HepG2 (cell line): ENCODE results near the gene CAPN9. TPM values are rescaled to one million over a fixed set of nuclear protein-coding genes. Genes with fewer than 3 reads are reported as not detected.

Experiments used
- AGO1 ChIP-seq: fragments of 200-400 bp; formaldehyde crosslinking; IDR thresholded peaks from 2 replicates; pipeline ENCODE4 v1.6.1; 2017; ENCODE audit warnings: mild to moderate bottlenecking, low read depth, low read length, moderate library complexity; ENCODE audit not compliant: poor library complexity, severe bottlenecking
- ATAD3A ChIP-seq: sonication (generic); formaldehyde crosslinking; IDR thresholded peaks from 2 replicates; pipeline ENCODE4 v1.4.0; 2020; ENCODE audit warnings: missing genetic modification reagents
- BCLAF1 ChIP-seq: fragments of 450-650 bp; IDR thresholded peaks from 2 replicates; pipeline ENCODE4 v1.6.1; 2017; ENCODE audit warnings: mild to moderate bottlenecking
- CEBPB ChIP-seq: IDR thresholded peaks from 2 replicates; pipeline ENCODE4 v1.6.1; 2011; ENCODE audit warnings: low read depth, low read length, improper control_type of control experiment, borderline replicate concordance
- DBP ChIP-seq: sonication (generic); formaldehyde crosslinking; IDR thresholded peaks from 2 replicates; pipeline ENCODE4 v1.4.0; 2020; ENCODE audit warnings: missing genetic modification reagents; ENCODE audit errors: not compliant biosample characterization
- FOXC1 ChIP-seq: sonication (generic); formaldehyde crosslinking; IDR thresholded peaks from 2 replicates; pipeline ENCODE4 v1.8.0; 2022; ENCODE audit warnings: mild to moderate bottlenecking, missing genetic modification reagents, borderline replicate concordance
- FOXJ3 ChIP-seq: sonication (generic); formaldehyde crosslinking; IDR thresholded peaks from 2 replicates; pipeline ENCODE4 v1.4.0; 2020; ENCODE audit warnings: missing genetic modification reagents, mild to moderate bottlenecking, borderline replicate concordance
- ISL2 ChIP-seq: sonication (generic); formaldehyde crosslinking; IDR thresholded peaks from 2 replicates; pipeline ENCODE4 v1.5.0; 2020; ENCODE audit warnings: missing genetic modification reagents
- LCORL ChIP-seq, 2 experiments: fragments of 450-650 bp in 1 of 2; sonication (generic) in 1 of 2; formaldehyde crosslinking in 1 of 2; IDR thresholded peaks; 2 replicates each; pipeline versions ENCODE4 v1.5.0 to v1.6.1; 2017 to 2020; ENCODE audit warnings: antibody characterized with exemption in 1 of 2, missing genetic modification reagents in 1 of 2
- PAF1 ChIP-seq: IDR thresholded peaks from 2 replicates; pipeline ENCODE4 v1.6.1; 2016; ENCODE audit warnings: missing genetic modification reagents, missing compliant biosample characterization
- PRDM4 ChIP-seq: sonication (generic); formaldehyde crosslinking; IDR thresholded peaks from 2 replicates; pipeline ENCODE4 v1.9.0; 2021; ENCODE audit warnings: missing genetic modification reagents, borderline replicate concordance
- RBFOX2 ChIP-seq: fragments of 200-400 bp; formaldehyde crosslinking; IDR thresholded peaks from 2 replicates; pipeline ENCODE4 v1.6.1; 2017; ENCODE audit warnings: low read depth, mild to moderate bottlenecking, low read length
- SALL2 ChIP-seq: sonication (generic); formaldehyde crosslinking; IDR thresholded peaks from 2 replicates; pipeline ENCODE4 v1.8.1; 2023; ENCODE audit warnings: mild to moderate bottlenecking, missing genetic modification reagents, inconsistent platforms
- SOX13 ChIP-seq, 3 experiments: fragments of 450-650 bp in 1 of 3; sonication (generic) in 1 of 3; formaldehyde crosslinking in 1 of 3; IDR thresholded peaks in 2 of 3; conservative IDR thresholded peaks in 1 of 3; 2 replicates each; pipeline versions ENCODE4 v1.5.0 to v1.6.1; 2016 to 2020; ENCODE audit warnings: antibody characterized with exemption in 1 of 3, mild to moderate bottlenecking in 1 of 3, missing compliant biosample characterization in 1 of 3, missing genetic modification reagents in 1 of 3, moderate library complexity in 1 of 3
- SOX5 ChIP-seq: IDR thresholded peaks from 2 replicates; pipeline ENCODE4 v1.6.1; 2016; ENCODE audit warnings: borderline replicate concordance
- TAF15 ChIP-seq: fragments of 200-400 bp; formaldehyde crosslinking; IDR thresholded peaks from one replicate; pipeline ENCODE4 v1.6.1; 2018; ENCODE audit warnings: mild to moderate bottlenecking, low read depth, low read length; ENCODE audit not compliant: poor library complexity, severe bottlenecking
- YEATS4 ChIP-seq: sonication (generic); formaldehyde crosslinking; IDR thresholded peaks from 2 replicates; pipeline ENCODE4 v1.4.0; 2020; ENCODE audit warnings: missing genetic modification reagents, borderline replicate concordance
- ZNF260 ChIP-seq: sonication (generic); formaldehyde crosslinking; IDR thresholded peaks from 2 replicates; pipeline ENCODE4 v1.4.0; 2020; ENCODE audit warnings: missing genetic modification reagents, low read depth, mild to moderate bottlenecking, borderline replicate concordance
- polyA plus RNA-seq, 8 experiments: library from polyadenylated mRNA; depleted of rRNA in 3 of 8; stranded (reverse) in 7 of 8; unstranded in 1 of 8; fragments of >200 nt; fragmentation: Illumina TruSeq in 4 of 8; extraction: Trizol in 4 of 8; gene quantifications; 2 replicates each; pipeline versions ENCODE4 v1.2.1 to v1.2.3, GENCODE V29; 2011 to 2016; ENCODE audit warnings: low read depth in 4 of 8, missing spikeins in 1 of 8, mixed read lengths in 1 of 8; ENCODE audit not compliant: insufficient read depth in 1 of 8
- total RNA-seq, 5 experiments: library from RNA; depleted of rRNA; stranded (reverse); fragments of >200 nt; fragmentation: Illumina TruSeq; extraction: Trizol; gene quantifications; 2 replicates each; pipeline ENCODE4 v1.2.3, GENCODE V29; 2016; ENCODE audit warnings: low read depth in 1 of 5
- TF ChIP-seq, protein P1 (sequence below): sonication (generic); formaldehyde crosslinking; IDR thresholded peaks from 2 replicates; pipeline ENCODE4 v1.8.0; 2022; ENCODE audit warnings: mild to moderate bottlenecking, missing genetic modification reagents; ENCODE audit not compliant: insufficient replicate concordance
- TF ChIP-seq, protein P2 (sequence below): sonication (generic); formaldehyde crosslinking; IDR thresholded peaks from 2 replicates; pipeline ENCODE4 v1.8.1; 2023; ENCODE audit warnings: mild to moderate bottlenecking, moderate library complexity, missing genetic modification reagents

Gene CAPN9
- total and polyA plus RNA-seq, 2 of the 13 experiments (the other 11 are each of a cell fraction or from before 2014, with no cell fraction given): 0.04 to 0.31 TPM

DNA sequence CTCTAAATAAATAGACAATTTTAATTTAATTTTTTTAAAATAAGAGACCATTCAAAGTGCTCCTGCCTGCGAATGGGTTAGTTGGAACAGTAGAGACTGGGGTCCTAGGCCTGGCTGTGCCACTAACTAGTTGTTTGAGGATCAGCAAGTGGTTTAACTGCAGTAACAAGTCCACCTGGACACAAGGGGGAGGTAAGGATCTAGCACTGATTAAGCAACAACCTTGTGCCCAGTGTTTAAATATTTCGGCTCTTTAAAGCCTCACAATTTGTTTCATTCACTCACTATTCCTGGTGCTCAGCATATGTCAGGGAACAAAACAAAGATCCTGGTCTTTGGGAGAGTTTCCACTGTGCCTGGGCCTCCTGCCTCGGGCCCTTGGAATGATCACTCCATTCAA is 31.7 kb upstream of the CAPN9 start (continued):
- TF ChIP-seq BCLAF1: no peak
- no peak for TF ChIP-seq SOX13 (IDR thresholded peaks at IDR 0.05)
- no peak; a peak in 1 of 4 replicates for TF ChIP-seq SOX13 (CRISPR knock-in tag; conservative IDR thresholded peaks at IDR 0.05 in 1 of 2, IDR thresholded peaks at IDR 0.05 in 1 of 2)
- TF ChIP-seq RBFOX2: no peak
- no peak for TF ChIP-seq DBP
- no peak for TF ChIP-seq AGO1
- no peak for TF ChIP-seq LCORL (IDR thresholded peaks at IDR 0.05)
- TF ChIP-seq LCORL (CRISPR knock-in tag; IDR thresholded peaks at IDR 0.05): peak; percentile 47; the same call in 1 of the 2 replicates
- no peak for TF ChIP-seq PAF1 (CRISPR knock-in tag)
- peak; percentile 78 for TF ChIP-seq CEBPB
- TF ChIP-seq, protein P1, sequence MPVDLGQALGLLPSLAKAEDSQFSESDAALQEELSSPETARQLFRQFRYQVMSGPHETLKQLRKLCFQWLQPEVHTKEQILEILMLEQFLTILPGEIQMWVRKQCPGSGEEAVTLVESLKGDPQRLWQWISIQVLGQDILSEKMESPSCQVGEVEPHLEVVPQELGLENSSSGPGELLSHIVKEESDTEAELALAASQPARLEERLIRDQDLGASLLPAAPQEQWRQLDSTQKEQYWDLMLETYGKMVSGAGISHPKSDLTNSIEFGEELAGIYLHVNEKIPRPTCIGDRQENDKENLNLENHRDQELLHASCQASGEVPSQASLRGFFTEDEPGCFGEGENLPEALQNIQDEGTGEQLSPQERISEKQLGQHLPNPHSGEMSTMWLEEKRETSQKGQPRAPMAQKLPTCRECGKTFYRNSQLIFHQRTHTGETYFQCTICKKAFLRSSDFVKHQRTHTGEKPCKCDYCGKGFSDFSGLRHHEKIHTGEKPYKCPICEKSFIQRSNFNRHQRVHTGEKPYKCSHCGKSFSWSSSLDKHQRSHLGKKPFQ: no peak
- TF ChIP-seq FOXJ3: 0 out of 2 replicates have a peak, but pooled peaks have one; percentile 37
- 0 out of 2 replicates have a peak, but pooled peaks have one; percentile 26 for TF ChIP-seq ISL2 (CRISPR knock-in tag)
- TF ChIP-seq PRDM4 (CRISPR knock-in tag): no peak
- no peak for TF ChIP-seq TAF15
- no peak for TF ChIP-seq SALL2
- TF ChIP-seq SOX5 (CRISPR knock-in tag): no peak
- no peak for TF ChIP-seq ZNF260 (CRISPR knock-in tag)
- TF ChIP-seq ATAD3A (CRISPR knock-in tag): no peak
- TF ChIP-seq FOXC1 (CRISPR knock-in tag): no peak
- TF ChIP-seq, protein P2, sequence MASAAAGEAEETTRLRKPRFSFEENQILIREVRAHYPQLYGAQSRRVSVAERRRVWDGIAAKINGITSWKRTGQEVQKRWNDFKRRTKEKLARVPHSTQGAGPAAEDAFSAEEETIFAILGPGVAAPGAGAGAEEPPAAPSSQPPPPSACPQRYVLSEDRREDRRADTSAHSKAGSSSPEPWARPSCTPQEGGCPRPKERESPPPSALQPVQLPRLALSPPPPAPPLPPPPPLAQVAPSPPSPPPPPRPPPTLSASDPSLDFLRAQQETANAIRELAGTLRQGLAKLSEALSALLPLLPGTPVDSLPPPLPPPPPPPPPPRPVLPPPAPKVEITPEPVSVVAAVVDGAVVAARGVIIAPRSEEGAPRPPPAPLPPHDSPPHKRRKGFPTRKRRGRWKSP (CRISPR knock-in tag): no peak
- no peak for TF ChIP-seq YEATS4 (CRISPR knock-in tag)
